Ishikawa (cell line): ENCODE results near the gene PRKCQ.

Source experiments
- RAD21 ChIP-seq: IDR thresholded peaks from 2 replicates; pipeline ENCODE4 v1.6.1; 2012; ENCODE audit warnings: low read depth
- TF ChIP-seq, protein P1 (sequence below): IDR thresholded peaks from 2 replicates; pipeline ENCODE4 v1.6.1; 2012; ENCODE audit warnings: low read depth, mild to moderate bottlenecking

DNA sequence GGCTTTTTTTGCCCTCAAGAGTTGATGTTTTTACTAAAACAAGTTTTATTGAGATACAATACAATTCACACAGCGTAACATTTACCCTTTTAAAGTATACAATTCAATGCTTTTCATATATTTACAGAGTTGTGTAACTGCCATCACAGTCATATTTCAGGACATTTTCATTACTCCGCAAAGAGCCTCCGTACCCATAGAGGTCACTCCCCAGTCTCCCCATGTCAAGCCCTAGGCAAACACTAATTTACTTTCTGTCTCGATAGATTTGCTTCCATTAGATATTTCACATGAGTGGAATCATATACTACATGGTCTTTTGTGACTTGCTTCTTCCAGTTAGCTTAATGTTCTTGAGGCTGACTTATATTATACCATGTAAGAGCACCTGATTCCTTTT, 183.8 kb downstream of the PRKCQ start:
- TF ChIP-seq, protein P1, sequence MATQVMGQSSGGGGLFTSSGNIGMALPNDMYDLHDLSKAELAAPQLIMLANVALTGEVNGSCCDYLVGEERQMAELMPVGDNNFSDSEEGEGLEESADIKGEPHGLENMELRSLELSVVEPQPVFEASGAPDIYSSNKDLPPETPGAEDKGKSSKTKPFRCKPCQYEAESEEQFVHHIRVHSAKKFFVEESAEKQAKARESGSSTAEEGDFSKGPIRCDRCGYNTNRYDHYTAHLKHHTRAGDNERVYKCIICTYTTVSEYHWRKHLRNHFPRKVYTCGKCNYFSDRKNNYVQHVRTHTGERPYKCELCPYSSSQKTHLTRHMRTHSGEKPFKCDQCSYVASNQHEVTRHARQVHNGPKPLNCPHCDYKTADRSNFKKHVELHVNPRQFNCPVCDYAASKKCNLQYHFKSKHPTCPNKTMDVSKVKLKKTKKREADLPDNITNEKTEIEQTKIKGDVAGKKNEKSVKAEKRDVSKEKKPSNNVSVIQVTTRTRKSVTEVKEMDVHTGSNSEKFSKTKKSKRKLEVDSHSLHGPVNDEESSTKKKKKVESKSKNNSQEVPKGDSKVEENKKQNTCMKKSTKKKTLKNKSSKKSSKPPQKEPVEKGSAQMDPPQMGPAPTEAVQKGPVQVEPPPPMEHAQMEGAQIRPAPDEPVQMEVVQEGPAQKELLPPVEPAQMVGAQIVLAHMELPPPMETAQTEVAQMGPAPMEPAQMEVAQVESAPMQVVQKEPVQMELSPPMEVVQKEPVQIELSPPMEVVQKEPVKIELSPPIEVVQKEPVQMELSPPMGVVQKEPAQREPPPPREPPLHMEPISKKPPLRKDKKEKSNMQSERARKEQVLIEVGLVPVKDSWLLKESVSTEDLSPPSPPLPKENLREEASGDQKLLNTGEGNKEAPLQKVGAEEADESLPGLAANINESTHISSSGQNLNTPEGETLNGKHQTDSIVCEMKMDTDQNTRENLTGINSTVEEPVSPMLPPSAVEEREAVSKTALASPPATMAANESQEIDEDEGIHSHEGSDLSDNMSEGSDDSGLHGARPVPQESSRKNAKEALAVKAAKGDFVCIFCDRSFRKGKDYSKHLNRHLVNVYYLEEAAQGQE: no peak
- TF ChIP-seq RAD21: no peak
